Spinal cord (tissue), 10 donors: ENCODE measurements around the gene TBL2. TPM values are rescaled to one million over a fixed set of nuclear protein-coding genes. Genes with fewer than 3 reads are reported as not detected.
"Not testable (repeated sequence)": the region's sequence is repeated elsewhere in the genome, so short reads cannot be mapped to it uniquely, and the experiment has no call there.

Experiments
- DNase-seq, 6 donors: peaks; one replicate each; pipeline versions ENCODE4 v3.0.0 to v3.0.0-alpha.2; 2013 to 2015; ENCODE audit warnings: low spot score in 6 of 6, low read depth in 4 of 6
- H3K27ac ChIP-seq: one replicate; pipeline ENCODE4 v1.5.1; 2013; ENCODE audit warnings: low read depth, low read length, control low read depth
- H3K27me3 ChIP-seq: one replicate; pipeline ENCODE4 v1.6.1; 2013; ENCODE audit warnings: low read length; ENCODE audit not compliant: control insufficient read depth, insufficient read depth
- H3K36me3 ChIP-seq: one replicate; pipeline ENCODE4 v1.6.1; 2013; ENCODE audit warnings: low read length; ENCODE audit not compliant: control insufficient read depth, insufficient read depth
- H3K4me1 ChIP-seq: one replicate; pipeline ENCODE4 v1.6.1; 2013; ENCODE audit warnings: low read length; ENCODE audit not compliant: control insufficient read depth, insufficient read depth
- H3K4me3 ChIP-seq: one replicate; pipeline ENCODE4 v1.5.1; 2013; ENCODE audit warnings: low read depth, low read length, control low read depth
- H3K9me3 ChIP-seq: one replicate; pipeline ENCODE4 v1.6.1; 2013; ENCODE audit warnings: low read length; ENCODE audit not compliant: control insufficient read depth, insufficient read depth
- WGBS: methylation state at CpG from one replicate; pipeline ENCODE4 v1.1.5; 2013; ENCODE audit warnings: missing lambda C conversion rate; ENCODE audit not compliant: insufficient coverage; 5-methylcytosine and 5-hydroxymethylcytosine counted together
- polyA plus RNA-seq, 2 donors: library from polyadenylated mRNA; unstranded; fragments of 120-200 nt; gene quantifications; one replicate each; pipeline ENCODE4 v1.2.1, GENCODE V29; 2013; ENCODE audit not compliant: insufficient read length in 2 of 2
- total RNA-seq, 2 donors: library from RNA; depleted of rRNA in 1 of 2; stranded (reverse); fragments of 120-200 nt in 1 of 2; fragments of >200 nt in 1 of 2; gene quantifications; one replicate each; pipeline versions ENCODE4 v1.2.3 to v1.2.4, GENCODE V29; 2013 to 2014
- donor health status: healthy.

TBL2 gene
- total and polyA plus RNA-seq, 4 donors = 32.3 to 50.3 (median 41.0) TPM

- no peak for DNase-seq
- Histone ChIP-seq H3K4me3 (no peak overlapping the region), H3K36me3 (no peaks in the 10 kb centered on the region), H3K4me1 (no peaks in the 10 kb centered on the region), H3K9me3 (no peaks in the 10 kb centered on the region), H3K27ac (no peak overlapping the region), H3K27me3 (peaks cover 4% of the 10 kb centered on the region)
- WGBS = 81% methylated on average over 14 of the region's 14 CpGs
Measured at GRCh38 chr7:73593207-73594045, 15.0 kb upstream of the TBL2 start.

DNA sequence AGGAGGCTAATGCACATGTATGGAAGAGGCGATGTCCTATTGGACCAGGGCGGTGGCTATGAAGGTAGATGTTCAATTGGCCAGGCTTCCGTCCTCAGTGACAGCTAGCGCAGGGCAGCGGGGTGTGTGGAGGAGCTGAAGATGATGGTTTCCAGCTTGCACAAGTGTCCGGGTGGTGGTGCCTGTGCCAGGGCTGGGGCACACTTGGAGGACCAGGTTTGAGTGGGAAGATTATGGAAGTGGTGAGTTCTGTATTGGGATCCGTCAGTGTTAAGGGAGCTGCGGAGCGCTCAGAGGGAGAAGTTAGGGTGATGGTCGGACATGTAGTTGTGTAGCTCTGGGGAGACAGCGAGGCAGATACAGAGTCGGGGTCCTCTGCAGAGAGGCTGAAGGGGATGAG, 8.5 kb upstream of the TBL2 start:
- peaks cover 6% of the 10 kb centered on the region for H3K4me1 ChIP-seq
- H3K4me3 ChIP-seq = no peak overlapping the region
- DNase-seq = no peak
- no peaks in the 10 kb centered on the region for H3K36me3 ChIP-seq
- no peaks in the 10 kb centered on the region for H3K27me3 ChIP-seq
- no peaks in the 10 kb centered on the region for H3K9me3 ChIP-seq
- 91% methylated on average over 12 of the region's 12 CpGs for WGBS
- no peak overlapping the region for H3K27ac ChIP-seq

- 59% methylated on average over 2 of the region's 2 CpGs for WGBS
- no peaks in the 10 kb centered on the region for H3K36me3 ChIP-seq
- H3K27ac ChIP-seq = no peak overlapping the region
- DNase-seq = no peak
- H3K4me3 ChIP-seq = no peak overlapping the region
- no peaks in the 10 kb centered on the region for H3K27me3 ChIP-seq
- no peaks in the 10 kb centered on the region for H3K9me3 ChIP-seq
- peaks cover 6% of the 10 kb centered on the region for H3K4me1 ChIP-seq
Measured at GRCh38 chr7:73585196-73585595, 6.8 kb upstream of the TBL2 start.

DNA sequence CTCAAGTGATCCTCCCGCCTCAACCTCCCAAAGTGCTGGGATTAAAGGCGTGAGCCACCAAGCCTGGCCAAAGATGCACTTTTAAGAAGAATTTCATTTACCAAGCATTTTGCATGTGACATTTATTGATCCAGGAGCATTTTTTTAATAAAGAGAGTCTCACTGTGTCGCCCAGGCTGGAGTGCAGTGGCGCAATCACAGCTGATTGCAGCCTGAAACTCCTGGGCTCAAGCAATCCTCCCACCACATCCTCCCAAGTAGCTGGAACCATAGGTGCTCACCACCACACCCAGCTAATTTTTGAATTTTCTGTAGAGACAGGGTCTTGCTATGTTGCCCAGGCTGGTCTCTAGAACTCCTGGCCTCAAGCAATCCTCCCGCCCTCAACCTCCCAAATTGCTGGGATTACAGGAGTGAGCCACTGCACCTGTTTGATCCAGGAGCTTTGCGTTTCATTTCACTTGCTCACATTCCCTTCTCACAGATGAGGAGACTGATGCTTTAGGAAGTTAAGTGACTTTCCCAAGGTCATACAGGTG, 4.4 kb upstream of the TBL2 start:
- WGBS = 90% methylated on average over 3 of the region's 6 CpGs
- DNase-seq = no peak
- Histone ChIP-seq H3K4me1 (peaks cover 15% of the 10 kb centered on the region), H3K9me3 (no peaks in the 10 kb centered on the region), H3K27ac (no peak overlapping the region), H3K4me3 (no peak overlapping the region), H3K27me3 (no peaks in the 10 kb centered on the region), H3K36me3 (no peaks in the 10 kb centered on the region)

DNA sequence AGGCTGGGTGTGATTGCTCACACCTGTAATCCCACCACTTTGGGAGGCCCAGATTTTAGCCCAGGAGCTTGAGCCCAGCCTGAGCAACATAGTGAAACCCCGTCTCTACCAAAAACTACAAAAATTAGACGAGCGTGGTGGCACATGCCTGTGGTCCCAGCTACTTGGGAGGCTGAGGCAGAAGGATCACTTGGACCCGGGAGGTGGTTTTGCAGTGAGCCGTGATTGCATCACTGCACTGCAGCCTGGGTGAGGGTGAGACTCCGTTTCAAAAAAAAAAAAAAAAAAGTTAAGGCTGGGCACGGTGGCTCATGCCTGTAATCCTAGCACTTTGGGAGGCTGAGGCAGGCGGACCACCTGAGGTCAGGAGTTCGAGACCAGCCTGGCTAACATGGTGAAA, 2.6 kb upstream of the TBL2 start:
- 87% methylated on average over 9 of the region's 9 CpGs for WGBS
- not testable (repeated sequence) for H3K36me3 ChIP-seq, H3K9me3 ChIP-seq, H3K27ac ChIP-seq, DNase-seq, H3K4me3 ChIP-seq, H3K27me3 ChIP-seq
- H3K4me1 ChIP-seq = peaks cover 24% of the 10 kb centered on the region

- Histone ChIP-seq H3K4me3 (peak overlapping the region; percentile 93), H3K4me1 (peaks cover 24% of the 10 kb centered on the region), H3K9me3 (no peaks in the 10 kb centered on the region), H3K36me3 (peaks cover 30% of the 10 kb centered on the region), H3K27ac (peak overlapping the region; percentile 94), H3K27me3 (no peaks in the 10 kb centered on the region)
- DNase-seq = no peak
- 11% methylated on average over 29 of the region's 32 CpGs for WGBS
Measured at GRCh38 chr7:73577627-73578341, 595 bp downstream of the TBL2 start.

- 97% methylated on average over 11 of the region's 11 CpGs for whole genome bisulfite sequencing
- no peak for DNase-seq
- no peak overlapping the region for H3K27ac ChIP-seq
- peaks cover 18% of the 10 kb centered on the region for H3K4me1 ChIP-seq
- H3K9me3 ChIP-seq = no peaks in the 10 kb centered on the region
- H3K27me3 ChIP-seq = no peaks in the 10 kb centered on the region
- H3K4me3 ChIP-seq = no peak overlapping the region
- H3K36me3 ChIP-seq = peaks cover 61% of the 10 kb centered on the region
Measured at GRCh38 chr7:73573791-73574190, 4.6 kb downstream of the TBL2 start.

DNA sequence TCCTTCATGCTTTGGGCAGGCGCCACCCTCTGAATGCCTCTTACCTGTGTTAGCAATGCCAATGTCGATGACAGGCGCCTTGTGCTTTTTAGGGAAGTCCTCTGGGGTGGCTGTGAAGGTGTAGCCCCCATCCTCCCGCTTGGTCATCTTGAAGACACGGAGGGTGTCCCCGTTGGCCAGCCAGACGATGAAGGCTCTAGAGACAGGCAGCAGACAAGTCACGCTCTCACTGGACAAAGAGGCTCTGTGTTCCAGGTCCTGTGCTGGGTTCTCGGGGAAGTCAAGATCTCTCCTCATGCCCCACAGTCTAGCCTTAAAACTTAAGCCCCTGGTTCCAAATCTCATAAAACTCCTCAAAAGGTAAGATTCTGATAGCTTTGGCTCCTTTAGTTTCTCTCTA, 5.1 kb downstream of the TBL2 start:
- Histone ChIP-seq H3K36me3 (peaks cover 66% of the 10 kb centered on the region), H3K27me3 (no peaks in the 10 kb centered on the region), H3K4me1 (peaks cover 15% of the 10 kb centered on the region), H3K27ac (no peak overlapping the region), H3K4me3 (no peak overlapping the region), H3K9me3 (no peaks in the 10 kb centered on the region)
- no peak for DNase-seq
- 95% methylated on average over 9 of the region's 9 CpGs for WGBS

GRCh38 chr7:73572767-73573186, 5.6 kb downstream of the TBL2 start:
- H3K4me3 ChIP-seq = no peak overlapping the region
- H3K9me3 ChIP-seq = no peaks in the 10 kb centered on the region
- DNase-seq = no peak
- H3K4me1 ChIP-seq = peaks cover 12% of the 10 kb centered on the region
- peaks cover 68% of the 10 kb centered on the region for H3K36me3 ChIP-seq
- H3K27ac ChIP-seq = no peak overlapping the region
- H3K27me3 ChIP-seq = no peaks in the 10 kb centered on the region
- 85% methylated on average over 5 of the region's 6 CpGs for WGBS
